COR-L47 (cell line): ENCODE measurements around the gene DHX35.
A peak's percentile ranks its signal among the peaks of the same experiment; 100 is the strongest.

Experiments
- DNase-seq: peaks from one replicate; lab custom pipeline; 2025; lab: John Stamatoyannopoulos, UW

DHX35 gene, protein sequence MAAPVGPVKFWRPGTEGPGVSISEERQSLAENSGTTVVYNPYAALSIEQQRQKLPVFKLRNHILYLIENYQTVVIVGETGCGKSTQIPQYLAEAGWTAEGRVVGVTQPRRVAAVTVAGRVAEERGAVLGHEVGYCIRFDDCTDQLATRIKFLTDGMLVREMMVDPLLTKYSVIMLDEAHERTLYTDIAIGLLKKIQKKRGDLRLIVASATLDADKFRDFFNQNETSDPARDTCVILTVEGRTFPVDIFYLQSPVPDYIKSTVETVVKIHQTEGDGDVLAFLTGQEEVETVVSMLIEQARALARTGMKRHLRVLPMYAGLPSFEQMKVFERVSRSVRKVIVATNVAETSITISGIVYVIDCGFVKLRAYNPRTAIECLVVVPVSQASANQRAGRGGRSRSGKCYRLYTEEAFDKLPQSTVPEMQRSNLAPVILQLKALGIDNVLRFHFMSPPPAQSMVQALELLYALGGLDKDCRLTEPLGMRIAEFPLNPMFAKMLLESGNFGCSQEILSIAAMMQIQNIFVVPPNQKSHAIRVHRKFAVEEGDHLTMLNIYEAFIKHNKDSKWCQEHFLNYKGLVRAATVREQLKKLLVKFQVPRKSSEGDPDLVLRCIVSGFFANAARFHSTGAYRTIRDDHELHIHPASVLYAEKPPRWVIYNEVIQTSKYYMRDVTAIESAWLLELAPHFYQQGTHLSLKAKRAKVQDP

GRCh38 chr20:38962044-38962927, at the start of gene DHX35:
Gene DHX35, plus strand, starts transcription at chr20:38962344. Its CDS starts 24 bp downstream, at chr20:38962368.
- DNase-seq, result peak; percentile 97

GRCh38 chr20:38915355-38915754, 46.8 kb upstream of the DHX35 start:
- DNase-seq, result no peak

DNA sequence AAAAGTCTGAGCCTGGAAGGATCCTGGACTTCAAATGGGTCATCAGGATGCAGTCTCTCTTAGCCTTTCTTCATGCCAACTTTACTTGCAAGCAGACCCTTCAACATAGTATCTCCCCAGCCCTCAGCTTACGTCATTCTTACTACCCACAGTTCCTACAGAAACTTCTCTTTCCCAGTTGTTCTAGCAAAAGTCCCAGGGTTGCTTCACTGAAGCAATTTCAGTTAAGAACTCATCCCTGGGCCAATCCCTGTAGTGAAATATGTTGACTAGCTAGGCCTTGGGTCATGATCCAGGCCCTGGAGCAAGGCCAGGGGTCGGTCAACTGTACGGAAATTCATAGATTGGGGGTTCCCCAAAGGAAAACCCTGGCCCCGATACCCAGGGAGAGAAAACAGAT, 44.5 kb upstream of the DHX35 start:
- DNase-seq, result no peak

DNA sequence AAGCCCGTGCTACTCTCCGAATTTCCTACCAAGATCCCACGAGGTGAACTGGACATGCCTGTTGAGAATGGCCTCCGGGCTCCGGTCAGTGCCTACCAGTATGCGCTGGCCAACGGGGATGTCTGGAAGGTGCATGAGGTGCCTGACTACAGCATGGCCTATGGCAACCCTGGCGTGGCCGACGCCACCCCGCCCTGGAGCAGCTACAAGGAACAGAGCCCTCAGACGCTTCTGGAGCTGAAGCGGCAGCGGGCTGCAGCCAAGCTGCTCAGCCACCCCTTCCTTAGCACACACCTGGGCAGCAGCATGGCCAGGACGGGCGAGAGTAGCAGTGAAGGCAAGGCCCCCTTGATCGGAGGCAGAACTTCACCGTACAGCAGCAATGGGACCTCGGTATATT, 44.0 kb upstream of the DHX35 start:
- DNase-seq, result no peak

- DNase-seq, result no peak
These were observed 42.5 kb upstream of the DHX35 start for GRCh38 chr20:38919683-38920082.

DNA sequence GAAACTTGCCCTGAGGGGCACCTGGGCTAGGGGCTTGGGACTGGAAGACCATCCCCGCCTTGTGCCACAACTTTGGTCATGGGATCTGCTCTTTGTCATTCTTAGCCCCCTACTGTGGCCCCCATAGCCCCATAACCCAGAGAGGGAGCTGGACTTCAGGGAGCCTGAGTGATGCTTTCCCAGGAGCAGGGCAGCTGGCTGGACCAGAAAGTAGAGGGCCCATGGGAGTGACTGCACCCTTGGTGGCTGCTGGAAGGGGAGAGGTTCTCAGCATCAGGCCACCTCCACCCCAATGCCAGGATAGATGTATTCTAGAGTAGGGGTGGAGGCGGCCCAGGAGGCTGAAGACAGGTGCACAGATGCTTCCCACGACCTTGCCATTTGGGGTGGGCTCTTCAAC, 41.7 kb upstream of the DHX35 start:
- DNase-seq, result no peak

DNA sequence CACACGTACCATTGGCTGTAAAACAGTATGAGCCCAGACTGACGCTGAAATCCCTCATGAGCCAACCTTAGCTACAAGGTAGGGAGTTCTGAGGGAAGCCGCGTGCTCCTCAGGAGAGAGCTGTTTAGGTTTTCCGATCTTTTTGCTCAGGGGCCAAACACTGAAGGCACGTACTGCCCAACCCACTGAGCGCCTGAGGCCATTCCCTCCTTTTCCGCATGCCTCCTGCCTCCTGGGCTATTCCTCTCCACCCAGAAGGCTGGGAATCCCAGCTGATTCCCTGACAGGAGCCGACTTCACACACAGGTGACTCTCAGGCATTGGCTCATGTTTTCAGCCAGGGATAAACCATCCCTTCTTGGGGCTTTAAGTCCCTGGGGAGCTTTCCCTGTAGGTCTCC, 41.3 kb upstream of the DHX35 start:
- DNase-seq, result no peak

DNA sequence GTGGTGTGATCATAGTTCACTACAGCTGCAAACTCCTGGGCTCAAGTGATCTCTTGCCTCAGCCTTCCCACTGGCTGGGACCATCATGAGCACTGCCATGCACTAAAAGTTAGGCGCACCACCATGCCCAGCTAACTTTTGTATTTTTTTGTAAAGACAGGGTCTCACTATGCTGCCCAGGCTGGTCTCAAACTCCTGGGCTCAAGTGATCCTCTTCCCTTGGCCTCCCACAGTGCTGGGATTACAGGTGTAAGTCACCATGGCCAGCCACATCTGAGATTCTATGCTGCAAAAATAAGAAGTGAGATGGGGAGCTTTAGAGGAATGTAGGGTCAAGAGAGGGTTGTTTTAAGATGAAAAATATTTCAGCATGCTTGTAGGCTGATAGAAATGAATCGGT, 37.4 kb upstream of the DHX35 start:
- DNase-seq, result no peak

DNA sequence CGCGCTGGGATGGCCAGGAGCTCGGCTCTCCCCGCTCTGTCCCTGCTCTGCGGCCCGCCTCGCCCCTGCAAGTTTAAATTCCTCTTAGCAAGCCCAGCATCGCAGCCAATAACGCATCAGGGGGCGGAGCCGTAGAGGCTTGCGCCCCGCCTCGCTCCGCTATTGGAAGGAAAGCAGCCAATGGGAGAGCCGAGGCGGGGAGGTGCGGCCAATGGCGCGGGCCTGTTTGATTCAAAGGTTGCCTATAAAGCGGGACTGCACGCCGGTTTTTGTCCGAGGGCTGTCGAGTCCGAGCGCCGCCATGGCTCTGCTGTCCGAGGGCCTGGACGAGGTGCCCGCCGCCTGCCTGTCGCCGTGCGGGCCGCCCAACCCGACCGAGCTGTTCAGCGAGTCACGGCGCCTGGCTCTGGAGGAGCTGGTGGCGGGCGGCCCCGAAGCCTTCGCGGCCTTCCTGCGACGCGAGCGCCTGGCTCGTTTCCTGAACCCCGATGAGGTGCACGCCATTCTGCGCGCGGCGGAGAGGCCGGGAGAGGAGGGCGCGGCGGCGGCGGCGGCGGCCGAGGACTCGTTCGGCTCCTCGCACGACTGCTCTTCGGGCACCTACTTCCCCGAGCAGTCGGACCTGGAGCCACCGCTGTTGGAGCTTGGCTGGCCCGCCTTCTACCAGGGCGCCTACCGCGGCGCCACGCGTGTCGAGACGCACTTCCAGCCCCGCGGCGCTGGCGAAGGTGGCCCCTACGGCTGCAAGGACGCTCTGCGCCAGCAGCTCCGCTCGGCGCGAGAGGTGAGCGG, 35.8 kb upstream of the DHX35 start, which contains the start of gene FAM83D:
Gene FAM83D (plus strand): TSS at position 276 of the 792 bp plus-strand sequence. CDS start 26 bp downstream, at position 302.
- DNase-seq, result peak; percentile 97

DNA sequence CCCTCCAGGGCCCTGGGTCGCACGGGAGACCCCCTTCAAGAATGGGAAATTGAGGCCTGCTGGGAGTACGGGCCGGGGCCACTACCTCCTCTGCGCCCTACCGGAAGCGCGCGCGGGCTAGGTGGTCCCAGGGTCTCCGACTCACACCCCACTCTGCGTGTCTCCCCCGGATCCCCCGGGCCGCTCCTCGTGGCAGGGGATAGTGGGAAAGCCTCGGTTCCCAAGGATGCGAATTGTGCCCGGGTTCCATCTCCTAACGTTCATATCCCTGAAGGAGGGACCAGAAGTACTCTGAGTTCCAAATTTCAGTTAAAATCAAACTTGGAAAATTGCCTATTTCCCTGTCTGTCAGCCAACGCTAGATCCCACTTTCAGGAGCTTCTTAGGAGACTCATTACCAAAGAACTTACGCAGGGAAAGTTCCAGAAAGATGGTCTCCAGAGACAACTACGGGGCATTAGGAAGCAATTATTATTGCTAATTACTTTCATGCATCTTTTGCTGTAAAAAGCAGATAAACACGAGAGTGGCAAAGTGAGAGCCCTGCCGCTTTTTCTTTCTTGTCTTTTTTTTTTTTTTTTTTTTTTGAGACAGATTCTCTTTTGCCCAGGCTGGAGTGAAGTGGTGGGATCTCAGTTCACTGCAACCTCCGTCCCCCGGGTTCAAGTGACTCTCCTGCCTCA, 35.1 kb upstream of the DHX35 start:
- no peak for DNase-seq

GRCh38 chr20:38927902-38928578, 34.1 kb upstream of the DHX35 start:
- DNase-seq, result no peak

GRCh38 chr20:38930242-38930569, 31.9 kb upstream of the DHX35 start:
- DNase-seq, result no peak

DNA sequence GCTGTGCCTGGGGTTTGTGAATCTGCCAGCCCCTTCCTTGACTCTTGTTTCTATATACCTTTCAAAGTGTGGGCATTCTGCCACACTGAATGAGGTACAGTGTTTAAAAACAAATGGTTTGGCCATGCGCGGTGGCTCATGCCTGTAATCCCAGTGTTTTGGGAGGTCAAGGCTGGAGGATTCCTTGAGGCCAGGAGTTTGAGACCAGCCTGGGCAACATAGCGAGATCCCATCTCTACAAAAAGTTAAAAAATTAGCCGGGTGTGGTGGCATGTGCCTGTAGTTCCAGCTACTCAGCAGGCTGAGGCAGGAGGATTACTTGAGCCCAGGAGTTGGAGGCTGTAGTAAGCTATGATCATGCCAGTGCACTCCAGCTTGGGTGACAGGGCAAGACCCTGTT, 30.2 kb upstream of the DHX35 start:
- no peak for DNase-seq

- DNase-seq, result no peak
These were observed 29.6 kb upstream of the DHX35 start for GRCh38 chr20:38932457-38933120.

- no peak for DNase-seq
These were observed 27.6 kb upstream of the DHX35 start for GRCh38 chr20:38934530-38934929.

DNA sequence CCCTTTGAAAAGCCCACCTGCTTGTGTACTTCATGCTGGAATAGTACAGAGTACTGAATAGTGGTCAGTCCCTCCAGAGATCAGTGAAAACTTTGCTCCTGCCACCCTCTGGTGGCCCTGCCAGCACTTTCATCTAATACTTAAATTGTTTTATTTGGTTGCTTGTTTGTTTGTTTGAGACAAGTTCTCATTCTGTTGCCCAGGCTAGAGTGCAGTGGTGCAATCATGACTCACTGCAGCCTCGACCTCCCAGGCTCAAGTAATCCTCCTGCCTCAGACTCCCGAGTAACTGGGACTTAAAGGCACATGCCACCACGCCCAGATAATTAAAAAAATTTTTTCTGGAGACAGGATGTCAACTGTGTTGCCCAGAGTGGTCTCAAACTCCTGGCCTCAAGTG, 26.9 kb upstream of the DHX35 start:
- no peak for DNase-seq

GRCh38 chr20:38935967-38936407, 26.2 kb upstream of the DHX35 start:
- DNase-seq, result no peak

DNA sequence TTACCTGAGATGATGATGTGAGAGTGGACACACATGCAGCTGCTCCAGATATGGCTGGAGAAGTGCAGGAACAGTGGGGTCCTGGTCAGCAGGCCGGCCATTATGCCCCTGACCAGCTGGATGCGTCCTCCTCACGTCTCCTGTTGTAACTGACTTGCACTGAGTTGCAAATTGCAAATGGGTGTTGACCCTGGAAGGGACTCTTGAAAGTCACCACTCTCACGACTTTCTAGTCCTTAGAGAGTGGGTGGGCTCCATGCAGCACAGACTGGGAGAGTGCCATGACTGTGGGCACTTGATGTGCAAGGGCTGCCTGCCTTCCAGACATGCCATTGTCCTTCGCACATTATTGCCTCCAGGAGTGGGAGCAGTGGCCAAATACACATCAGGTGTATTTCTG, 25.1 kb upstream of the DHX35 start:
- DNase-seq, result no peak

DNA sequence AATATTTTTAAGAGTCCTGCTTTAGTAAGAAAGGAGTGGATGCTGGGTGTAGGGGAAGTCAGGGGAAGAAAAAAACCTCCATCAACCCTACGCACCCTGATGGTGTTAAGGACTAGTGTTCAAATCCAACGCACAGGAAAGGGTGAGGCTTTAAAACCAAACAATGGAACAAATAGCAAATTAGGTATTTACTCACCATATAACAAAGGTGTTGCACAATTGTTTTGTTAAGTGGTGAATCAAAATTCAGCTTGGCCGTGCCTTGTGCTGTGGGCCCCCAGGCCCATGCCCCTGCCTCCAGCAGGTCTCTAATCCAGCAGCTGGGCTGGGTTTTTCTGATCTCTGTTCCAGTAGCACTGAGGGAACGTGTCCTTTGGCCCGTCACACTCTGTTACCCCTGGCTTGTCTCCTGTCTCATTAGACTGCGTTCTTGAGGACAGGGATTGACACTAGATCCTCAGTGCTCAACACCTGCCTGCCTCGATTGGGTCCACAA, 24.1 kb upstream of the DHX35 start:
- no peak for DNase-seq

- no peak for DNase-seq
These were observed 22.5 kb upstream of the DHX35 start for GRCh38 chr20:38939686-38940085.
